GM23248 (cell line): ENCODE measurements around the gene ZSWIM3. TPM values are rescaled to one million over a fixed set of nuclear protein-coding genes. Genes with fewer than 3 reads are reported as not detected.

Experiments used
- DNase-seq: peaks from one replicate; pipeline ENCODE4 v3.0.0-alpha.2; 2015
- H2AFZ ChIP-seq: fragments of 200-600 bp; sonication (generic); 2 replicates; pipeline ENCODE4 v1.6.1; 2016; ENCODE audit warnings: antibody characterized with exemption
- H3F3A ChIP-seq: fragments of 200-600 bp; sonication (generic); 2 replicates; pipeline ENCODE4 v1.6.1; 2016; ENCODE audit warnings: mild to moderate bottlenecking, antibody characterized with exemption, mixed run types; ENCODE audit not compliant: insufficient read depth
- H3K27ac ChIP-seq: fragments of 200-600 bp; sonication (generic); 2 replicates; pipeline ENCODE4 v1.5.1; 2016; ENCODE audit warnings: mild to moderate bottlenecking
- H3K27me3 ChIP-seq: fragments of 200-600 bp; sonication (generic); replicated peaks from 2 replicates; pipeline ENCODE4 v1.6.1; 2016; ENCODE audit warnings: mild to moderate bottlenecking; ENCODE audit not compliant: insufficient read depth
- H3K36me3 ChIP-seq: fragments of 200-600 bp; sonication (generic); 2 replicates; pipeline ENCODE4 v1.6.1; 2016; ENCODE audit warnings: low read depth, mild to moderate bottlenecking
- H3K4me1 ChIP-seq: fragments of 200-600 bp; sonication (generic); 2 replicates; pipeline ENCODE4 v1.6.1; 2016; ENCODE audit warnings: mild to moderate bottlenecking; ENCODE audit not compliant: insufficient read depth
- H3K4me2 ChIP-seq: fragments of 200-600 bp; sonication (generic); one replicate; pipeline ENCODE4 v1.6.1; 2016; ENCODE audit warnings: mild to moderate bottlenecking; ENCODE audit not compliant: unreplicated experiment
- H3K4me3 ChIP-seq: fragments of 200-600 bp; sonication (generic); 2 replicates; pipeline ENCODE4 v1.5.1; 2016; ENCODE audit warnings: mild to moderate bottlenecking
- H3K79me2 ChIP-seq: fragments of 200-600 bp; sonication (generic); 2 replicates; pipeline ENCODE4 v1.6.1; 2016; ENCODE audit warnings: mild to moderate bottlenecking; ENCODE audit not compliant: insufficient read depth
- H3K9ac ChIP-seq: fragments of 200-600 bp; sonication (generic); 2 replicates; pipeline ENCODE4 v1.6.1; 2016; ENCODE audit warnings: mild to moderate bottlenecking
- H3K9me2 ChIP-seq: fragments of 200-600 bp; sonication (generic); 2 replicates; pipeline ENCODE4 v1.6.1; 2016; ENCODE audit warnings: mixed run types, mild to moderate bottlenecking, moderate library complexity; ENCODE audit not compliant: insufficient read depth
- H3K9me3 ChIP-seq: fragments of 200-600 bp; sonication (generic); one replicate; pipeline ENCODE4 v1.6.1; 2017; ENCODE audit warnings: low read depth
- H4K20me1 ChIP-seq: fragments of 200-600 bp; sonication (generic); 2 replicates; pipeline ENCODE4 v1.6.0; 2016; ENCODE audit not compliant: insufficient read depth
- EZH2 ChIP-seq: fragments of 200-600 bp; sonication (generic); IDR thresholded peaks from 2 replicates; pipeline ENCODE4 v1.6.1; 2018; ENCODE audit warnings: antibody characterized with exemption, mild to moderate bottlenecking; ENCODE audit not compliant: insufficient read depth, poor library complexity, severe bottlenecking
- EZH2phosphoT487 ChIP-seq: fragments of 200-600 bp; sonication (generic); IDR thresholded peaks from 2 replicates; pipeline ENCODE4 v1.6.1; 2018; ENCODE audit warnings: antibody characterized with exemption, moderate library complexity, mild to moderate bottlenecking, low read depth; ENCODE audit not compliant: insufficient read depth
- WGBS, 2 experiments: methylation state at CpG; one replicate each; pipeline ENCODE4 v1.1.6; 2015 to 2017; ENCODE audit warnings: low lambda C conversion rate in 2 of 2, low coverage in 1 of 2; ENCODE audit errors: missing lambda C conversion rate in 2 of 2; 5-methylcytosine and 5-hydroxymethylcytosine counted together
- in situ Hi-C: fragments of 300-500 bp; cut with MboI; formaldehyde crosslinking; loops from 2 replicates; pipeline ENCODE4 v1.15.0; 2020
- polyA plus RNA-seq: library from polyadenylated mRNA; unstranded; fragments of >200 nt; fragmentation: Nextera tagmentation; extraction: Ambion mirVana; gene quantifications from 2 replicates; pipeline ENCODE4 v1.2.1, GENCODE V29; 2016
- total RNA-seq: library from RNA; depleted of rRNA; stranded (reverse); fragments of >200 nt; shearing (Covaris generic); gene quantifications from 2 replicates; pipeline ENCODE4 v1.2.3, GENCODE V29; 2014

Gene ZSWIM3
- total and polyA plus RNA-seq, 2 experiments from 2014 or later = 1.9 to 4.3 TPM

DNA sequence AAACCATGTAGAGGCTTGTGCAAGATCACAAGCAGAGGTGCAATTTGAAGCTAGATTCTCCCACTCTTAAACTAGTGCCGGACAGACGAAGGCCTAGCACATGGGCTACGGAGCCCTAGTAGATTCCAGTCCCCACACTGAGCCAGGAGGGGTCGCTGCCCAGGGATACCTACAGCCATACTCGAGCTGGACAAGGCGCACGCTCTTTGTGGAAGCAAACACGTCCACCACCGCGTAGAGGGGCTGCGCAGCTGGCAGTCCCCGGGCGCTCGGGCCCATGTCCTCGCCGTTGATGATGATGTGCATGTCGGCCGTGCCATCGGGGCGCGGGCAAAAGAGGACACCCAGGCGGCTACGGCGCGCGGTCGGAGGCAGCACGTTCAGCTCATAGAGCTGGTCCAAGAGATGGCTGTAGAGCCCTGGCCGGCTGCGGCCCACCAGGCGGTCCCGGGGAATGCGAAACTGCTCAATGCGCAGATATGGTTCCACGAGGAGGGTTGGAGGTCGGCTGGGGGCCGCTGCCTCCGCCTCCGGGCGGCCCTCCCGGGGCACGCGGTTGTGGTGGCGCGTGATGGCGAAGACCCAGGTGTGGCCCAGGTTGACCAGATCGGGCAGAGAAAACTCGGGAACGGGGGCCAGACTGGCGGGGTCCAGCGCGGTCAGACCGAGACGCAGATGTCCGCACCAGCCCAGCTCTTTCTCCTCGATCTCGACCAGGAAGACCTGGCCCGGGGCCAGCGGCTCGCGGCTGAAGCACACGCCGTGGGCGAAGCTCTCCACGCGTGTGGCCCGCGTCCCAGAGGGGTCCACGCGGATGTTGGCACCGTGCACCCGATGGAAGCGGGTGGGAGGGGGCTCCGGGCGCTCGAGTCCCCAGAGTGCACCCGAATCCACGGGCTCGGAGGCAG, 32.9 kb downstream of the ZSWIM3 start:
- H3K9me3 ChIP-seq = no peaks in the 10 kb centered on the region
- peak overlapping the region; percentile 81 for H2AFZ ChIP-seq
- H3K4me3 ChIP-seq = peak overlapping the region; percentile 78
- H3K79me2 ChIP-seq = peaks cover 23% of the 10 kb centered on the region; the same call in 1 of the 2 replicates
- peaks cover 1% of the 10 kb centered on the region; the same call in 1 of the 2 replicates for H4K20me1 ChIP-seq
- H3K4me1 ChIP-seq = peaks cover 4% of the 10 kb centered on the region
- 5 to 6% methylated on average over 51 to 72 of the region's 79 CpGs for WGBS, 2 experiments
- H3K9me2 ChIP-seq = no peaks in the 10 kb centered on the region
- H3K36me3 ChIP-seq = 0 out of 2 replicates have a peak, but pooled peaks cover under 1% of the 10 kb centered on the region
- H3K4me2 ChIP-seq = peak overlapping the region; percentile 75
- TF ChIP-seq EZH2 (no peak), EZH2phosphoT487 (no peak)
- H3K27me3 ChIP-seq = no peaks in the 10 kb centered on the region
- in situ Hi-C loops = no loop called here
- H3K27ac ChIP-seq = peak overlapping the region; percentile 52
- peaks cover 3% of the 10 kb centered on the region for H3F3A ChIP-seq
- peak; percentile 83 for DNase-seq
- peak overlapping the region; percentile 85 for H3K9ac ChIP-seq

DNA sequence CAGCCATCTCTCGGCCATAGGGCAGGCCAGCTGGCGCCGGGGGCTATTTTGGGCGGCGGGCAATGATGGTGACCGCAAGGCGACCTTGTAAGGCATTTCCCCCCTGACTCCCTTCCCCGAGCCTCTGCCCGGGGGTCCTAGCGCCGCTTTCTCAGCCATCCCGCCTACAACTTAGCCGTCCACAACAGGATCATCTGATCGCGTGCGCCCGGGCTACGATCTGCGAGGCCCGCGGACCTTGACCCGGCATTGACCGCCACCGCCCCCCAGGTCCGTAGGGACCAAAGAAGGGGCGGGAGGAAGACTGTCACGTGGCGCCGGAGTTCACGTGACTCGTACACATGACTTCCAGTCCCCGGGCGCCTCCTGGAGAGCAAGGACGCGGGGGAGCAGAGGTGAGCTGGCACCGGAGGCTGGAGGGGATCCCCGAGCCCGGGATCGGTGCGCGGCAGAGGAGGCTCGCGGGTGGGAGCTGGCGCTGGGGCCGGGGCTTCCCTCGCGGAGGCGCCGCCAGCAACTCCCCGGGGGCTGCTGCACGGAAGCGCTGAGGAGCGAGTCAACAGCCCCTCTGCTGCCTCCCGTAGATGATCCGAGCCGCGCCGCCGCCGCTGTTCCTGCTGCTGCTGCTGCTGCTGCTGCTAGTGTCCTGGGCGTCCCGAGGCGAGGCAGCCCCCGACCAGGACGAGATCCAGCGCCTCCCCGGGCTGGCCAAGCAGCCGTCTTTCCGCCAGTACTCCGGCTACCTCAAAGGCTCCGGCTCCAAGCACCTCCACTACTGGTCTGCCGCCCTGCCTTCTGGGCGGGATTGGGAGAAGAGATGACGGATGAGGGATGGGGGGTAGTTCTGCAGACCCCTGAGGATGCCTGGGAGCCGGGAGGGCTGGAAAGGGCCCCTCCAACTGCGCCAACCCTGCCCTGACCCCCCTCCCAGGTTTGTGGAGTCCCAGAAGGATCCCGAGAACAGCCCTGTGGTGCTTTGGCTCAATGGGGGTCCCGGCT, 33.9 kb downstream of the ZSWIM3 start, which contains the start of the genes CTSA and NEURL2:
Gene CTSA, plus strand, starts transcription at position 351 of the 999 bp plus-strand sequence. Its CDS starts 234 bp downstream, at position 585.
Gene NEURL2, minus strand, starts transcription at position 224 of the 999 bp plus-strand sequence. Its CDS starts 217 bp downstream, at position 7.
- Histone ChIP-seq H3K9me2 (no peaks in the 10 kb centered on the region), H3K9ac (peak within 1 kb of the TSS; percentile 85), H3K79me2 (peaks cover 23% of the 10 kb centered on the region; the same call in 1 of the 2 replicates), H4K20me1 (no peaks in the 10 kb centered on the region), H3K4me3 (peak within 1 kb of the TSS; percentile 78), H3K36me3 (peaks cover 10% of the 10 kb centered on the region; the same call in 1 of the 2 replicates), H3K27me3 (no peaks in the 10 kb centered on the region), H3K4me1 (no peaks in the 10 kb centered on the region; the same call in 1 of the 2 replicates), H2AFZ (peak within 1 kb of the TSS; percentile 81), H3K9me3 (no peaks in the 10 kb centered on the region), H3K27ac (peak within 1 kb of the TSS; percentile 52), H3F3A (no peaks in the 10 kb centered on the region), H3K4me2 (peak within 1 kb of the TSS; percentile 75)
- TF ChIP-seq EZH2 (no peak), EZH2phosphoT487 (no peak)
- peak; percentile 97 for DNase-seq
- in situ Hi-C loops = no loop called here
- WGBS, 2 experiments = 0 to 1% methylated on average over 63 to 68 of the region's 78 CpGs

DNA sequence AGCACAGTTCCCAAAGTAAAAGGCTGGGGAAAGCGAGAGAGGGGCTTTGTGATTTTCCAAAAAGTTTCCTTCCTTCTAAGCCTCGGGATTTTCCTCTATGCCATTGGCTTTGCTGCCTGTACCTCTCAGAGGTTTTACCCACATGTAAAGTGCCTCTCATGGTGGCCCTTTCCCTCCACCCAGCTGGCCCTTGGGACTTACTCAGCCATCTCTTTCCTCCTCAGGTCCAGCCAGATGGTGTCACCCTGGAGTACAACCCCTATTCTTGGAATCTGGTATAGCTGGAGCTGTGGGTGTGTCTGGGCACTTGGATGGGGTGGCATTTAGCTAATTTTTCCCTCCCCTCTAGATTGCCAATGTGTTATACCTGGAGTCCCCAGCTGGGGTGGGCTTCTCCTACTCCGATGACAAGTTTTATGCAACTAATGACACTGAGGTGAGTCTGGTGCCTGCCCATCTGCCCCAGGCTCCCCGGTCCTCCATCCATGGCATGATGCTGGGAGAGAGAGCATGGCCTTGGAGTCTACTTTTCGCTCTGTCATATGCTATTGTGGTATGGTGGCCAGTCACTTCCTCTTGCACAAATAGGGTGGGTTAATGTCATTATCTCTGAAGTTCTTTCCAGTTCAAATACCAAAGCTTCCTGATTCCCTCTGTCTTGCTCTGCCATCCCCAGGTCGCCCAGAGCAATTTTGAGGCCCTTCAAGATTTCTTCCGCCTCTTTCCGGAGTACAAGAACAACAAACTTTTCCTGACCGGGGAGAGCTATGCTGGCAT, 34.8 kb downstream of the ZSWIM3 start:
- in situ Hi-C loops = no loop called here
- H3K9me3 ChIP-seq = no peaks in the 10 kb centered on the region
- H2AFZ ChIP-seq = no peak overlapping the region
- H3K9me2 ChIP-seq = no peaks in the 10 kb centered on the region
- WGBS, 2 experiments = 65 to 70% methylated on average over 9 of the region's 9 CpGs
- H4K20me1 ChIP-seq = no peaks in the 10 kb centered on the region
- no peak for TF ChIP-seq EZH2
- no peak for TF ChIP-seq EZH2phosphoT487
- no peaks in the 10 kb centered on the region for H3K27me3 ChIP-seq
- DNase-seq = peak; percentile 73
- no peaks in the 10 kb centered on the region; the same call in 1 of the 2 replicates for H3K4me1 ChIP-seq
- H3K27ac ChIP-seq = no peak overlapping the region
- H3K9ac ChIP-seq = peak overlapping the region; percentile 85
- H3K79me2 ChIP-seq = peaks cover 23% of the 10 kb centered on the region; the same call in 1 of the 2 replicates
- peak overlapping the region; percentile 75 for H3K4me2 ChIP-seq
- H3K36me3 ChIP-seq = peaks cover 14% of the 10 kb centered on the region; the same call in 1 of the 2 replicates
- no peaks in the 10 kb centered on the region for H3F3A ChIP-seq
- H3K4me3 ChIP-seq = peak overlapping the region; percentile 78
